ENCODE data around the gene GLB1L3. TPM values are rescaled to one million over a fixed set of nuclear protein-coding genes. Genes with fewer than 3 reads are reported as not detected.
A peak's percentile ranks its signal among the peaks of the same experiment; 100 is the strongest.

GLB1L3 gene
- polyA plus RNA-seq, 1 experiment: not detected

DNA sequence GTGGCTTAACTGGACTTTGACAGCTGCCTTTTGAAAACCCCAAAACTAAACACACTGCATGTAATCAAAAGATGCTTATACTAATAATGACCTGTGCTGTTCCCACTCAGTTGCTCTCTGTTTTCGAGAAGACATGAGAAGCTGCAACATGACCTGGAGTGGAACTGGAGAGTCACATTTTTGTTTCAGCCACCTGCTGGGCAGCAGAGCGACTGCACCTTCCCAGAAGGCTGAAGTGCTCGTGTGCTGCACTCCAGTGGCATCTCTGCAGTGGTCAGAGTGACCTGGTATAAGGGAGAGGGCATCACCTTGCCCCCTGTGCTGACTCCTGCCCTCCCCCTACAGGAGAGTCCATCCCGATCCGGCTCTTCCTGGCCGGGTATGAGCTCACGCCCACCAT is 31.6 kb upstream of the GLB1L3 start:
- ChIA-PET CTCF (interaction anchor here (0.8 to 2.6 kb wide), 11 partner anchors 9 to 317 kb away, joined by 3 to 11 read pairs (median 3); partner anchors contain the start of genes ACAD8, NCAPD3, THYN1 and VPS26B), POLR2A (no interaction called here)
- no peaks in the 10 kb centered on the region for H3K27me3 ChIP-seq (ENCODE audit: control insufficient read depth, insufficient read depth, low read length)
- no peak overlapping the region for H3K4me3 ChIP-seq (ENCODE audit: low read depth, low read length)
- no peak for DNase-seq (ENCODE audit: low read depth)
- H3K36me3 ChIP-seq (ENCODE audit: control insufficient read depth, insufficient read depth, low read length): peaks cover 27% of the 10 kb centered on the region
- peak; percentile 45 for TF ChIP-seq CTCF (IDR thresholded peaks at IDR 0.05; ENCODE audit: insufficient read depth, low read depth, low read length)

DNA sequence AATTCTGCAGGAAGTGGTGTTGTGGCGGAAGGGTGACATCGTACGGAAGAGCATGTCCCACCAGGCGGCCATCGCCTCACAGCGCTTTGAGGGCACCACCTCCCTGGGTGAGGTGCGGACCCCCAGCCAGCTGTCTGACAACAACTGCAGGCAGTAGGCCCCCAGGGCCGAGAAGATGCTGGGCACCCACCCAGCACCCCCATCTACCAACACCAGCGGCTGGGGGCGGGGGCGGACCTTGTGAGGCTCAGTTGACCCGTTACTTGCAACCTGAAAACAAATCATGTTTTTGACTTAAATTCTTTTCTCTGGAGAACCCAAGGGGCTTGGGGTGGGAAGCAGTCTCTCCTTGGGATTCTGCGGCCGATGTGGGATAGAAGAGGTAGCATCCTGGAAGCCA is 30.7 kb upstream of the GLB1L3 start:
- TF ChIP-seq CTCF (IDR thresholded peaks at IDR 0.05; ENCODE audit: insufficient read depth, low read depth, low read length): no peak
- H3K4me3 ChIP-seq (ENCODE audit: low read depth, low read length): no peak overlapping the region
- no peaks in the 10 kb centered on the region for H3K27me3 ChIP-seq (ENCODE audit: control insufficient read depth, insufficient read depth, low read length)
- POLR2A ChIA-PET: no interaction called here
- CTCF ChIA-PET: interaction anchor here (1.2 kb wide), 2 partner anchors 8 to 43 kb away, joined by 3 to 4 read pairs; partner anchors contain the start of genes ACAD8 and THYN1
- H3K36me3 ChIP-seq (ENCODE audit: control insufficient read depth, insufficient read depth, low read length): peaks cover 29% of the 10 kb centered on the region
- DNase-seq (ENCODE audit: low read depth): no peak

DNA sequence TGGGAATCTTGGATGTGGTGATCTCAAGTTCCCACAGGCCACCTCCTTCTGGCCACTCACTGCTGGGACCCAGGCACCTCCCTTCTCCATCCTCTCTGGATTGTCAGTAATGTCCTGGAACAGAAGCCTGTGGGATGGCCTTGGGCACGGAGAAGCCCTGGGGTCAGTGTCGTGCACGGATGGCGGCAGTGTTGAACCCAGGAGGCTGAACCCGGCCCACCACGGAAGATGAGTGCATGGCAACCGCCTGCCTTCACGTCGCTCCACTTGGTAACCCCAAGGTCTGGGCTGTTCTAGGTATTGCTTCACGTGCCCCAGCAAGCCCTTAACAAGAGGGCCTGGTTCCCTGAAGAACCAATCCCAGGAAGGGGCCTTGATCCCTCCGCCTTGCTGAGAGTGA is 30.1 kb upstream of the GLB1L3 start:
- Histone ChIP-seq H3K27me3 (ENCODE audit: control insufficient read depth, insufficient read depth, low read length) (no peaks in the 10 kb centered on the region), H3K36me3 (ENCODE audit: control insufficient read depth, insufficient read depth, low read length) (peaks cover 29% of the 10 kb centered on the region), H3K4me3 (ENCODE audit: low read depth, low read length) (no peak overlapping the region)
- no peak for DNase-seq (ENCODE audit: low read depth)
- no peak for TF ChIP-seq CTCF (IDR thresholded peaks at IDR 0.05; ENCODE audit: insufficient read depth, low read depth, low read length)
- ChIA-PET CTCF (no interaction called here), POLR2A (no interaction called here)

DNA sequence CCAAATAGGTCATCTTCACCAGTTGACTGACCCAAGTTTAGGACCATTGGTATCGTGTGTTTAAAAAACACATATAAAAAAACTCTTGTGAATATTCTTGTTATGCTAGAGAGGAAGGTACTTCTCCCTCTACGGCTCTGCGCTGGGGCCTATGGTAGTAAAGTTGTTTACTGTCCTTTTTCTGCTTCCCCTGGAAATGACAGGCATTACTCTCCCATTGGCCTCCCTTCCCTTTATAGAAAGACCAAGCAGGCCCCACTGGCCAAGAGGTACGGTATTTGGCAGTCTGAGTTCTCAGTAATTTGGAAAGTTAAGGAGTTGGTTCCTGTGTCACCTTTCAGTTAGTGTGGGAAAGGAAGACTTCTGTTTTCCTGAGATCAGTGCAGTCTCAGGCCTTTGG is 29.5 kb upstream of the GLB1L3 start:
- CTCF ChIA-PET: no interaction called here
- no peak for TF ChIP-seq CTCF (IDR thresholded peaks at IDR 0.05; ENCODE audit: insufficient read depth, low read depth, low read length)
- Histone ChIP-seq H3K27me3 (ENCODE audit: control insufficient read depth, insufficient read depth, low read length) (no peaks in the 10 kb centered on the region), H3K4me3 (ENCODE audit: low read depth, low read length) (no peak overlapping the region), H3K36me3 (ENCODE audit: control insufficient read depth, insufficient read depth, low read length) (peaks cover 26% of the 10 kb centered on the region)
- POLR2A ChIA-PET: no interaction called here
- DNase-seq (ENCODE audit: low read depth): no peak

GRCh38 chr11:134248910-134249480 is 27.2 kb upstream of the GLB1L3 start:
- CTCF ChIA-PET: interaction anchor here (0.8 to 1.7 kb wide), 4 partner anchors 11 to 42 kb away, joined by 3 to 7 read pairs (median 3); no protein-coding TSS in a partner anchor
- H3K27me3 ChIP-seq (ENCODE audit: control insufficient read depth, insufficient read depth, low read length): no peaks in the 10 kb centered on the region
- no peak for TF ChIP-seq CTCF (IDR thresholded peaks at IDR 0.05; ENCODE audit: insufficient read depth, low read depth, low read length)
- H3K4me3 ChIP-seq (ENCODE audit: low read depth, low read length): no peak overlapping the region
- no peak for DNase-seq (ENCODE audit: low read depth)
- H3K36me3 ChIP-seq (ENCODE audit: control insufficient read depth, insufficient read depth, low read length): peaks cover 22% of the 10 kb centered on the region
- POLR2A ChIA-PET: no interaction called here
